HG03469 (cell line): ENCODE data around the gene EEF1A2.

Experiments used
- ATAC-seq: cut with Tn5 transposase; IDR thresholded peaks from one replicate; pipeline ENCODE4 v1.9.1; 2021; ENCODE audit warnings: mild to moderate bottlenecking, moderate library complexity, moderate number of reproducible peaks; ENCODE audit not compliant: unreplicated experiment

Gene EEF1A2

DNA sequence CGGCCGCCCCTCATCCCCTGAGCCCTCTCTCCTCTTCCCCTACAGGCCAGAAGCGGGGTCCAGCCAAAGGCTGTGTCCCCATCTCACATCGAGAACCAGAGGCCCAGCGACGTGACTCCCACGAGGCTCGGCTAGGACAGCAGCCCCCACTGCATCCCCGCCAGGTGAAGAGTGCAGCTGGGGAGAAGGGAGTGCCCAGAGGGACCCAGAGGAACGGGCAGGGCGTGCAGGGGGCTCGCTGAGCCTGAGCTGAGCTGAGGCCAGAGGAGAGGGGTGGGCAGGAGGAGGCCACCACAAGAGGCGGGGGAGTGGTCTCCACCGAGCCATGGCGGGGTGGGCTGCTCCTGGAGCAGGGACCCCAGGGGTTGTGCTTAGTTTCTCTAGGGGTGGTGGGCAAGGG, 59.0 kb downstream of the EEF1A2 start:
- ATAC-seq = no peak

DNA sequence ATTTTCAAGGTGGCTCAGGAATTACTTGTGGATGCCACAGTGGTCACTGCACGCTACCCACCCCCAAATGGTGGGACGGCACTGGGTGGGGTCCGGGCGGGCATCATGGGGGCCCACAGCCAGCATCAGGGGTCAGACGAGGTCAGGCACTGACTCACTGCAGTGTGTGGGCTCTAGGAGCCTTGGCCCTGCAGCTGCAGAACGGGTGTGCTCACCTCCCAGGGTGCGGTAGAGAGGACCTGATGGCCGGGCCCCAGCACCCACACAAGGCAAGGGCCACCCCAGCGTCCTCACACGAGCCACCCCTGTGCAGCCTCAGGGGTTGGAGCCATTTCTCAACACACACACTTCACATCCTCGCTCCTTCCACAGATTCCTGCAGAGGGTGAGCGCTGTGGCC, 60.8 kb downstream of the EEF1A2 start:
- ATAC-seq = no peak
